H9 (cell line): ENCODE results near the gene LLGL2. TPM values are rescaled to one million over a fixed set of nuclear protein-coding genes. Genes with fewer than 3 reads are reported as not detected.

ENCODE experiments used
- DNase-seq: peaks from one replicate; pipeline ENCODE4 v3.0.0-alpha.2; 2017
- H2AFZ ChIP-seq: one replicate; pipeline ENCODE4 v1.6.1; 2013; ENCODE audit warnings: mild to moderate bottlenecking, low read length, control low read depth, moderate library complexity
- H2AK5ac ChIP-seq: 2 replicates; pipeline ENCODE4 v1.6.1; 2013; ENCODE audit warnings: low read length, control low read depth, mixed read lengths; ENCODE audit not compliant: insufficient read length
- H2BK120ac ChIP-seq: one replicate; pipeline ENCODE4 v1.6.1; 2013; ENCODE audit warnings: low read depth, mild to moderate bottlenecking, low read length, control low read depth, inconsistent platforms; ENCODE audit not compliant: poor library complexity, severe bottlenecking
- H2BK12ac ChIP-seq: 2 replicates; pipeline ENCODE4 v1.6.1; 2013; ENCODE audit warnings: low read length, control low read depth, mixed read lengths, low read depth; ENCODE audit not compliant: insufficient read length
- H2BK15ac ChIP-seq: 2 replicates; pipeline ENCODE4 v1.6.1; 2013; ENCODE audit warnings: low read depth, low read length, control low read depth
- H2BK20ac ChIP-seq: one replicate; pipeline ENCODE4 v1.6.1; 2013; ENCODE audit warnings: low read depth, mild to moderate bottlenecking, low read length, control low read depth, inconsistent platforms; ENCODE audit not compliant: poor library complexity, severe bottlenecking
- H2BK5ac ChIP-seq: 2 replicates; pipeline ENCODE4 v1.6.1; 2013; ENCODE audit warnings: low read length, control low read depth, mixed read lengths; ENCODE audit not compliant: insufficient read length
- H3K14ac ChIP-seq: 2 replicates; pipeline ENCODE4 v1.6.1; 2013; ENCODE audit warnings: low read length, control low read depth; ENCODE audit not compliant: insufficient read depth
- H3K18ac ChIP-seq: 2 replicates; pipeline ENCODE4 v1.6.1; 2013; ENCODE audit warnings: low read depth, mild to moderate bottlenecking, mixed read lengths, low read length, control low read depth; ENCODE audit not compliant: insufficient read length
- H3K23ac ChIP-seq: 2 replicates; pipeline ENCODE4 v1.6.1; 2013; ENCODE audit warnings: low read length, control low read depth, mixed read lengths, low read depth; ENCODE audit not compliant: insufficient read length
- H3K23me2 ChIP-seq: 2 replicates; pipeline ENCODE4 v1.6.1; 2013; ENCODE audit warnings: low read depth, mild to moderate bottlenecking, mixed read lengths, low read length, control low read depth; ENCODE audit not compliant: insufficient read length, poor library complexity, severe bottlenecking
- H3K27ac ChIP-seq: 2 replicates; pipeline ENCODE4 v1.5.1; 2013; ENCODE audit warnings: low read length, control low read depth, mixed read lengths, low read depth; ENCODE audit not compliant: insufficient read length
- H3K27me3 ChIP-seq: 2 replicates; pipeline ENCODE4 v1.6.1; 2013; ENCODE audit warnings: low read length, control low read depth, inconsistent platforms; ENCODE audit not compliant: insufficient read depth
- H3K4ac ChIP-seq: 2 replicates; pipeline ENCODE4 v1.6.1; 2013; ENCODE audit warnings: low read depth, mild to moderate bottlenecking, control low read depth, inconsistent platforms, low read length, moderate library complexity
- H3K4me1 ChIP-seq: 2 replicates; pipeline ENCODE4 v1.6.1; 2013; ENCODE audit warnings: low read length, control low read depth, inconsistent platforms; ENCODE audit not compliant: insufficient read depth
- H3K4me2 ChIP-seq: 2 replicates; pipeline ENCODE4 v1.6.1; 2013; ENCODE audit warnings: low read length, control low read depth, mixed read lengths; ENCODE audit not compliant: insufficient read length, insufficient read depth
- H3K56ac ChIP-seq: 2 replicates; pipeline ENCODE4 v1.6.1; 2013; ENCODE audit warnings: low read depth, mild to moderate bottlenecking, mixed read lengths, low read length, control low read depth; ENCODE audit not compliant: insufficient read length
- H3K79me1 ChIP-seq: 2 replicates; pipeline ENCODE4 v1.6.1; 2013; ENCODE audit warnings: low read depth, mild to moderate bottlenecking, moderate library complexity, low read length, control low read depth, inconsistent platforms; ENCODE audit not compliant: insufficient read depth, poor library complexity, severe bottlenecking
- H3K79me2 ChIP-seq: 2 replicates; pipeline ENCODE4 v1.6.1; 2013; ENCODE audit warnings: low read length, control low read depth, inconsistent platforms; ENCODE audit not compliant: insufficient read depth
- H3K9ac ChIP-seq: 2 replicates; pipeline ENCODE4 v1.6.1; 2013; ENCODE audit warnings: low read length, control low read depth, mixed read lengths; ENCODE audit not compliant: insufficient read length; ENCODE audit errors: extremely low read depth
- H3K9me3 ChIP-seq: one replicate; pipeline ENCODE4 v1.6.1; 2013; ENCODE audit warnings: low read depth, low read length, inconsistent platforms; ENCODE audit not compliant: control insufficient read depth
- H3T11ph ChIP-seq: one replicate; pipeline ENCODE4 v1.6.1; 2013; ENCODE audit warnings: mild to moderate bottlenecking, low read length, control low read depth, inconsistent platforms
- H4K20me1 ChIP-seq: one replicate; pipeline ENCODE4 v1.6.1; 2013; ENCODE audit not compliant: control insufficient read depth, insufficient read length, insufficient read depth
- H4K5ac ChIP-seq: 2 replicates; pipeline ENCODE4 v1.6.1; 2013; ENCODE audit warnings: low read depth, mild to moderate bottlenecking, mixed read lengths, low read length, control low read depth; ENCODE audit not compliant: insufficient read length
- H4K8ac ChIP-seq: replicated peaks from 2 replicates; pipeline ENCODE4 v1.6.1; 2013; ENCODE audit warnings: low read length, control low read depth, mixed read lengths, low read depth; ENCODE audit not compliant: insufficient read length
- H4K91ac ChIP-seq: 2 replicates; pipeline ENCODE4 v1.6.1; 2013; ENCODE audit warnings: low read depth, mild to moderate bottlenecking, moderate library complexity, mixed read lengths, low read length, control low read depth; ENCODE audit not compliant: insufficient read length
- H3K27ac Mint-ChIP-seq, 3 experiments: 2 replicates in 2 of 3; 3 replicates in 1 of 3; pipeline ENCODE4 v1.8.0; 2020 to 2021; ENCODE audit warnings: mixed read lengths in 3 of 3, mild to moderate bottlenecking in 1 of 3, moderate library complexity in 1 of 3
- H3K27me3 Mint-ChIP-seq: 2 replicates; pipeline ENCODE4 v1.8.0; 2021; ENCODE audit warnings: low read depth, mild to moderate bottlenecking, moderate library complexity, mixed read lengths
- H3K36me3 Mint-ChIP-seq, 3 experiments: 2 replicates in 2 of 3; 3 replicates in 1 of 3; pipeline ENCODE4 v1.8.0; 2020 to 2021; ENCODE audit warnings: low read depth in 3 of 3, mixed read lengths in 3 of 3; ENCODE audit not compliant: insufficient read depth in 1 of 3
- H3K4me1 Mint-ChIP-seq, 2 experiments: 2 replicates each; pipeline ENCODE4 v1.8.0; 2020; ENCODE audit warnings: mixed read lengths in 2 of 2
- H3K4me3 Mint-ChIP-seq, 2 experiments: 2 replicates in 1 of 2; 3 replicates in 1 of 2; pipeline ENCODE4 v1.8.0; 2020 to 2021; ENCODE audit warnings: mild to moderate bottlenecking in 2 of 2, mixed read lengths in 2 of 2, moderate library complexity in 1 of 2
- H3K9me3 Mint-ChIP-seq, 2 experiments: 2 replicates in 1 of 2; 3 replicates in 1 of 2; pipeline ENCODE4 v1.8.0; 2020; ENCODE audit warnings: mild to moderate bottlenecking in 2 of 2, mixed read lengths in 2 of 2, moderate library complexity in 1 of 2
- CTCF ChIP-seq: fragments of 200-600 bp; sonication (generic); conservative IDR thresholded peaks from 3 replicates; pipeline ENCODE4 v1.8.0; 2021; ENCODE audit warnings: antibody characterized with exemption, mild to moderate bottlenecking
- WGBS: extraction: QIAGEN DNeasy Blood & Tissue Kit; methylation state at CpG from one replicate; pipeline ENCODE4 v1.1.7; 2013; ENCODE audit warnings: missing lambda C conversion rate, low lambda C conversion rate, mixed read lengths; ENCODE audit not compliant: insufficient read length; ENCODE audit errors: extremely low coverage; 5-methylcytosine and 5-hydroxymethylcytosine counted together
- total RNA-seq: library from RNA; stranded (reverse); gene quantifications from 2 replicates; pipeline ENCODE4 v1.2.1, GENCODE V29; 2021

LLGL2 gene
- total RNA-seq, 1 experiment from 2014 or later: 90.4 TPM

- Mint-ChIP-seq H3K27me3 (no peaks in the 10 kb centered on the region; the same call in 1 of the 2 replicates), H3K4me3 (peak overlapping the region; percentile 73 to 86), H3K27ac (no peak overlapping the region), H3K36me3 (peaks cover 12 to 48% (median 40%) of the 10 kb centered on the region in 3 experiments; a peak in 6 of 7 replicates), H3K4me1 (peaks cover 17 to 26% of the 10 kb centered on the region in 2 experiments), H3K9me3 (no peaks in the 10 kb centered on the region)
- Histone ChIP-seq H2BK5ac (no peak overlapping the region), H3K23me2 (peaks cover 8% of the 10 kb centered on the region), H3K79me1 (no peaks in the 10 kb centered on the region), H3K23ac (no peak overlapping the region), H2BK12ac (no peak overlapping the region), H3K18ac (no peak overlapping the region), H2AK5ac (no peak overlapping the region), H3T11ph (no peak overlapping the region), H3K79me2 (no peaks in the 10 kb centered on the region; the same call in 1 of the 2 replicates), H4K5ac (no peak overlapping the region), H3K9me3 (no peaks in the 10 kb centered on the region), H3K56ac (no peak overlapping the region), H4K91ac (no peak overlapping the region), H3K14ac (no peak overlapping the region; the same call in 1 of the 2 replicates), H2BK20ac (no peak overlapping the region), H4K8ac (no peak overlapping the region), H2BK15ac (no peak overlapping the region), H3K27me3 (no peaks in the 10 kb centered on the region), H3K27ac (no peak overlapping the region), H2BK120ac (no peak overlapping the region), H3K9ac (peak overlapping the region; percentile 46), H4K20me1 (no peaks in the 10 kb centered on the region), H3K4me1 (no peaks in the 10 kb centered on the region; the same call in 1 of the 2 replicates), H3K4me2 (peak overlapping the region; percentile 67), H3K4ac (no peak overlapping the region), H2AFZ (no peak overlapping the region)
- no peak for DNase-seq
- no CpG with 5 or more reads among the region's 15 CpGs for WGBS
- no peak for TF ChIP-seq CTCF
Observed at GRCh38 chr17:75514299-75514918, 11.1 kb upstream of the LLGL2 start.
